Mesothelial cell of epicardium (in vitro differentiated cells): ENCODE results near the gene KPNA4. TPM values are rescaled to one million over a fixed set of nuclear protein-coding genes. Genes with fewer than 3 reads are reported as not detected.
A peak's percentile ranks its signal among the peaks of the same experiment; 100 is the strongest.

ENCODE experiments used
- DNase-seq, 2 experiments: peaks; one replicate each; pipeline ENCODE4 v3.0.0; 2021; ENCODE audit warnings: low spot score in 2 of 2; ENCODE audit not compliant: unreplicated experiment in 2 of 2
- H3K27ac Mint-ChIP-seq: 2 replicates; pipeline ENCODE4 v1.8.0; 2021; ENCODE audit warnings: mixed read lengths
- H3K27me3 Mint-ChIP-seq: 2 replicates; pipeline ENCODE4 v1.8.0; 2021; ENCODE audit warnings: low read depth, mixed read lengths
- H3K36me3 Mint-ChIP-seq: 2 replicates; pipeline ENCODE4 v1.8.0; 2021; ENCODE audit warnings: mixed read lengths
- H3K4me1 Mint-ChIP-seq: 2 replicates; pipeline ENCODE4 v1.8.0; 2021; ENCODE audit warnings: mixed read lengths
- H3K4me3 Mint-ChIP-seq: 2 replicates; pipeline ENCODE4 v1.8.0; 2021; ENCODE audit warnings: mild to moderate bottlenecking, moderate library complexity, mixed read lengths
- H3K9me3 Mint-ChIP-seq: 2 replicates; pipeline ENCODE4 v1.8.0; 2021; ENCODE audit warnings: mixed read lengths
- CTCF ChIP-seq: fragments of 200-600 bp; sonication (generic); IDR thresholded peaks from one replicate; pipeline ENCODE4 v1.5.0; 2021; ENCODE audit warnings: antibody characterized with exemption; ENCODE audit not compliant: unreplicated experiment
- total RNA-seq: library from RNA; stranded (reverse); gene quantifications from 3 replicates; pipeline ENCODE4 v1.2.1, GENCODE V29; 2021

KPNA4 gene
- total RNA-seq, 1 donor from 2014 or later = 61.1 TPM

- no peak for DNase-seq
- peaks cover 3% of the 10 kb centered on the region for H3K9me3 Mint-ChIP-seq
- H3K27me3 Mint-ChIP-seq = no peaks in the 10 kb centered on the region
- peaks cover 17% of the 10 kb centered on the region for H3K4me1 Mint-ChIP-seq
- H3K36me3 Mint-ChIP-seq = peaks cover 6% of the 10 kb centered on the region
- H3K27ac Mint-ChIP-seq = no peak overlapping the region
- no peak overlapping the region for H3K4me3 Mint-ChIP-seq
- TF ChIP-seq CTCF = no peak
Observed at GRCh38 chr3:160568989-160569388, 3.6 kb upstream of the KPNA4 start.

GRCh38 chr3:160567774-160568173 is 2.4 kb upstream of the KPNA4 start:
- Mint-ChIP-seq H3K27ac (no peak overlapping the region), H3K4me1 (peaks cover 28% of the 10 kb centered on the region)

GRCh38 chr3:160566499-160566898 is 1.1 kb upstream of the KPNA4 start:
- Mint-ChIP-seq H3K36me3 (peaks cover 15% of the 10 kb centered on the region), H3K4me3 (peak overlapping the region; percentile 95), H3K27me3 (no peaks in the 10 kb centered on the region), H3K4me1 (peaks cover 40% of the 10 kb centered on the region), H3K9me3 (no peaks in the 10 kb centered on the region), H3K27ac (peak overlapping the region; percentile 99)
- TF ChIP-seq CTCF = no peak
- no peak for DNase-seq

More at GRCh38 chr3:160567774-160568173, 2.4 kb upstream of the KPNA4 start:
- H3K36me3 Mint-ChIP-seq = peaks cover 13% of the 10 kb centered on the region
- peaks cover under 1% of the 10 kb centered on the region for H3K9me3 Mint-ChIP-seq
- no peak overlapping the region for H3K4me3 Mint-ChIP-seq
- no peaks in the 10 kb centered on the region for H3K27me3 Mint-ChIP-seq
- DNase-seq = no peak
- no peak for TF ChIP-seq CTCF

GRCh38 chr3:160564949-160565441 is 376 bp downstream of the KPNA4 start:
- no peak for TF ChIP-seq CTCF
- H3K4me1 Mint-ChIP-seq = peaks cover 48% of the 10 kb centered on the region
- peak overlapping the region; percentile 95 for H3K4me3 Mint-ChIP-seq
- no peak for DNase-seq
- H3K9me3 Mint-ChIP-seq = no peaks in the 10 kb centered on the region
- H3K27ac Mint-ChIP-seq = peak overlapping the region; percentile 99
- no peaks in the 10 kb centered on the region for H3K27me3 Mint-ChIP-seq
- peaks cover 15% of the 10 kb centered on the region for H3K36me3 Mint-ChIP-seq

GRCh38 chr3:160564258-160564911 is 986 bp downstream of the KPNA4 start:
- Mint-ChIP-seq H3K4me3 (peak overlapping the region; percentile 90), H3K36me3 (peaks cover 15% of the 10 kb centered on the region), H3K4me1 (peaks cover 48% of the 10 kb centered on the region), H3K9me3 (no peaks in the 10 kb centered on the region), H3K27me3 (no peaks in the 10 kb centered on the region), H3K27ac (peak overlapping the region; percentile 98)
- no peak for TF ChIP-seq CTCF
- no peak for DNase-seq
